B cell (primary cell): ENCODE measurements around the gene ZSCAN21.

Source experiments
- EZH2 ChIP-seq: IDR thresholded peaks from 2 replicates; pipeline ENCODE4 v1.6.1; 2012; ENCODE audit warnings: borderline replicate concordance, low read depth, mild to moderate bottlenecking, moderate library complexity, low read length; ENCODE audit not compliant: insufficient read depth, poor library complexity, severe bottlenecking
- TF ChIP-seq, protein P1 (sequence below): fragments of 200-600 bp; IDR thresholded peaks from one replicate; pipeline ENCODE4 v1.8.0; 2022; ENCODE audit warnings: antibody characterized with exemption, mild to moderate bottlenecking

DNA sequence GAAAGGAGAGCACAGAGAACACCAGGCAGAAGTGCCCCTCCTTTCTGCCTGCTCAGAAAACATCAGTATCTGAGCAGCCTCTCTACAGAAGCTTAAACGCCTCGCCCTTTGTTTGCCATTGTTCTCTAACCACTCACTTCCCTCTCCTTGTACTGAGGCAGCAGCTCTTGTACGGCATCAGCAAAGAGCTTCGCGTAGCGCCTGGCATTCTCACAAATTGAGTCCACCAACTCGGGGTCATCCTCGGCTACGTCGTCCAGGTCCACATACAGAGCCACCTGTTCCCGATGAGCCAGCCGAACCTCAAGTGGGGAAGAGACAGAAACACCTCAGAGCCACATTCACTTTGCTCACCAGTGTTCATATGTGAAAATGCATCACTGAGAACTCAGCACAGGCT lies 49.9 kb downstream of the ZSCAN21 start:
- TF ChIP-seq, protein P1, sequence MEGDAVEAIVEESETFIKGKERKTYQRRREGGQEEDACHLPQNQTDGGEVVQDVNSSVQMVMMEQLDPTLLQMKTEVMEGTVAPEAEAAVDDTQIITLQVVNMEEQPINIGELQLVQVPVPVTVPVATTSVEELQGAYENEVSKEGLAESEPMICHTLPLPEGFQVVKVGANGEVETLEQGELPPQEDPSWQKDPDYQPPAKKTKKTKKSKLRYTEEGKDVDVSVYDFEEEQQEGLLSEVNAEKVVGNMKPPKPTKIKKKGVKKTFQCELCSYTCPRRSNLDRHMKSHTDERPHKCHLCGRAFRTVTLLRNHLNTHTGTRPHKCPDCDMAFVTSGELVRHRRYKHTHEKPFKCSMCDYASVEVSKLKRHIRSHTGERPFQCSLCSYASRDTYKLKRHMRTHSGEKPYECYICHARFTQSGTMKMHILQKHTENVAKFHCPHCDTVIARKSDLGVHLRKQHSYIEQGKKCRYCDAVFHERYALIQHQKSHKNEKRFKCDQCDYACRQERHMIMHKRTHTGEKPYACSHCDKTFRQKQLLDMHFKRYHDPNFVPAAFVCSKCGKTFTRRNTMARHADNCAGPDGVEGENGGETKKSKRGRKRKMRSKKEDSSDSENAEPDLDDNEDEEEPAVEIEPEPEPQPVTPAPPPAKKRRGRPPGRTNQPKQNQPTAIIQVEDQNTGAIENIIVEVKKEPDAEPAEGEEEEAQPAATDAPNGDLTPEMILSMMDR = no peak
- no peak for TF ChIP-seq EZH2
